HG02840 (cell line): Measurements from ENCODE around the gene OR5K4.

Source experiments
- ATAC-seq: cut with Tn5 transposase; IDR thresholded peaks from one replicate; pipeline ENCODE4 v1.9.1; 2021; ENCODE audit warnings: mild to moderate bottlenecking, moderate library complexity, moderate number of reproducible peaks; ENCODE audit not compliant: unreplicated experiment, low FRiP score

The OR5K4 gene

GRCh38 chr3:98353554-98353953 lies at the start of gene OR5K4:
Gene OR5K4 (plus strand): TSS chr3:98353854. CDS start chr3:98353854, 0 bp downstream.
- ATAC-seq = no peak

- ATAC-seq = no peak
Observed at GRCh38 chr3:98322101-98322500, 31.6 kb upstream of the OR5K4 start.

GRCh38 chr3:98322686-98323085 lies 31.0 kb upstream of the OR5K4 start:
- no peak for ATAC-seq

- no peak for ATAC-seq
Observed at GRCh38 chr3:98323425-98323824, 30.2 kb upstream of the OR5K4 start.

GRCh38 chr3:98325055-98325454 lies 28.6 kb upstream of the OR5K4 start:
- ATAC-seq = no peak

GRCh38 chr3:98326105-98326893 lies 27.4 kb upstream of the OR5K4 start:
- no peak for ATAC-seq

- ATAC-seq = no peak
Observed at GRCh38 chr3:98326945-98327344, 26.7 kb upstream of the OR5K4 start.

GRCh38 chr3:98328933-98329332 lies 24.7 kb upstream of the OR5K4 start:
- no peak for ATAC-seq

- ATAC-seq = peak; percentile 62
Observed at GRCh38 chr3:98329392-98330124, 24.1 kb upstream of the OR5K4 start.

GRCh38 chr3:98331329-98331728 lies 22.3 kb upstream of the OR5K4 start:
- no peak for ATAC-seq

GRCh38 chr3:98333989-98334606 lies 19.6 kb upstream of the OR5K4 start:
- ATAC-seq = no peak

GRCh38 chr3:98339031-98339430 lies 14.6 kb upstream of the OR5K4 start:
- ATAC-seq = no peak

GRCh38 chr3:98341758-98342157 lies 11.9 kb upstream of the OR5K4 start:
- no peak for ATAC-seq

GRCh38 chr3:98343647-98344507 lies 9.8 kb upstream of the OR5K4 start:
- no peak for ATAC-seq

- ATAC-seq = no peak
Observed at GRCh38 chr3:98350082-98350481, 3.6 kb upstream of the OR5K4 start.

GRCh38 chr3:98359250-98359649 lies 5.6 kb downstream of the OR5K4 start:
- ATAC-seq = no peak

- ATAC-seq = peak; percentile 67
Observed at GRCh38 chr3:98359993-98360675, 6.5 kb downstream of the OR5K4 start.

GRCh38 chr3:98360681-98361080 lies 7.0 kb downstream of the OR5K4 start:
- no peak for ATAC-seq

GRCh38 chr3:98361289-98361688 lies 7.6 kb downstream of the OR5K4 start:
- no peak for ATAC-seq
